GM18499 (cell line): ENCODE data around the gene APOC3.
A peak's percentile ranks its signal among the peaks of the same experiment; 100 is the strongest.
"Not testable (repeated sequence)": the region's sequence is repeated elsewhere in the genome, so short reads cannot be mapped to it uniquely, and the experiment has no call there.

ENCODE experiments used
- ATAC-seq: cut with Tn5 transposase; IDR thresholded peaks from one replicate; pipeline ENCODE4 v1.9.1; 2021; ENCODE audit warnings: moderate number of reproducible peaks; ENCODE audit not compliant: insufficient read depth, unreplicated experiment

APOC3 gene

GRCh38 chr11:116828632-116829524 is 829 bp upstream of the APOC3 start:
- ATAC-seq = no peak

GRCh38 chr11:116830184-116830912 is 641 bp downstream of the APOC3 start:
- no peak for ATAC-seq

GRCh38 chr11:116831790-116832349 is 2.2 kb downstream of the APOC3 start:
- no peak for ATAC-seq

- ATAC-seq = no peak
Observed at GRCh38 chr11:116832350-116833290, 2.9 kb downstream of the APOC3 start.

- ATAC-seq = no peak
Observed at GRCh38 chr11:116833491-116833815, 3.7 kb downstream of the APOC3 start.

- no peak for ATAC-seq
Observed at GRCh38 chr11:116833816-116834534, 4.3 kb downstream of the APOC3 start.

- not testable (repeated sequence) for ATAC-seq
Observed at GRCh38 chr11:116834535-116835041, 4.9 kb downstream of the APOC3 start.

- no peak for ATAC-seq
Observed at GRCh38 chr11:116835042-116835772, 5.5 kb downstream of the APOC3 start.

GRCh38 chr11:116835791-116836631 is 6.3 kb downstream of the APOC3 start:
- ATAC-seq = peak; percentile 45

- ATAC-seq = no peak
Observed at GRCh38 chr11:116836632-116836991, 6.9 kb downstream of the APOC3 start.

- ATAC-seq = no peak
Observed at GRCh38 chr11:116837231-116838091, 7.8 kb downstream of the APOC3 start, which contains the start of gene APOA1. APOA1 (minus strand) TSS chr11:116837622; CDS start chr11:116837387, 235 bp downstream.

- ATAC-seq = no peak
Observed at GRCh38 chr11:116838321-116839084, 8.8 kb downstream of the APOC3 start.

- no peak for ATAC-seq
Observed at GRCh38 chr11:116840224-116840745, 10.6 kb downstream of the APOC3 start.

GRCh38 chr11:116840746-116841296 is 11.1 kb downstream of the APOC3 start:
- no peak for ATAC-seq

GRCh38 chr11:116842117-116842516 is 12.4 kb downstream of the APOC3 start:
- ATAC-seq = no peak

GRCh38 chr11:116842909-116843308 is 13.2 kb downstream of the APOC3 start:
- ATAC-seq = no peak
